NOMO-1 treated with DMSO at 0.1 percent for 48 hours (cell line): ENCODE measurements around the gene RPL29.
A peak's percentile ranks its signal among the peaks of the same experiment; 100 is the strongest.

ENCODE experiments used
- DNase-seq: peaks from one replicate; lab custom pipeline; 2025; ENCODE audit not compliant: unreplicated experiment; lab: John Stamatoyannopoulos, UW

RPL29 gene

GRCh38 chr3:51983578-51984268 lies 12.0 kb downstream of the RPL29 start:
- DNase-seq, result no peak

GRCh38 chr3:51982838-51983577 lies 12.7 kb downstream of the RPL29 start, which contains the start of gene ACY1:
Gene ACY1, plus strand, starts transcription at chr3:51983535. Its CDS starts 530 bp downstream, at chr3:51984065.
- peak; percentile 83 for DNase-seq

GRCh38 chr3:51982352-51982837 lies 13.3 kb downstream of the RPL29 start:
- peak; percentile 66 for DNase-seq

GRCh38 chr3:51980253-51980652 lies 15.4 kb downstream of the RPL29 start:
- no peak for DNase-seq

GRCh38 chr3:51978143-51978502 lies 17.6 kb downstream of the RPL29 start:
- DNase-seq, result no peak

- no peak for DNase-seq
Measured at GRCh38 chr3:51977446-51978142, 18.1 kb downstream of the RPL29 start.

GRCh38 chr3:51975852-51976549 lies 19.7 kb downstream of the RPL29 start:
- peak; percentile 24 for DNase-seq

- peak; percentile 43 for DNase-seq
Measured at GRCh38 chr3:51974963-51975851, 20.5 kb downstream of the RPL29 start, which contains the start of gene ABHD14A. Gene ABHD14A, plus strand, starts transcription at chr3:51975064. Its CDS starts 72 bp downstream, at chr3:51975136.

- DNase-seq, result no peak
Measured at GRCh38 chr3:51974277-51974962, 21.3 kb downstream of the RPL29 start.

- DNase-seq, result no peak
Measured at GRCh38 chr3:51971350-51971749, 24.3 kb downstream of the RPL29 start.

GRCh38 chr3:51970606-51971300 lies 24.9 kb downstream of the RPL29 start:
- no peak for DNase-seq

GRCh38 chr3:51969841-51970240 lies 25.9 kb downstream of the RPL29 start:
- DNase-seq, result no peak

- DNase-seq, result no peak
Measured at GRCh38 chr3:51968883-51969678, 26.6 kb downstream of the RPL29 start.

- DNase-seq, result no peak
Measured at GRCh38 chr3:51968170-51968775, 27.4 kb downstream of the RPL29 start.

GRCh38 chr3:51967384-51968169 lies 28.1 kb downstream of the RPL29 start, which contains the start of gene PCBP4:
Gene PCBP4, minus strand, starts transcription at chr3:51967454. Its CDS starts 6,214 bp downstream, at chr3:51961240.
- no peak for DNase-seq

- no peak for DNase-seq
Measured at GRCh38 chr3:51966922-51967383, 28.7 kb downstream of the RPL29 start.

- DNase-seq, result no peak
Measured at GRCh38 chr3:51966486-51966885, 29.2 kb downstream of the RPL29 start.
